ENCODE data around the gene NT5DC1. TPM values are rescaled to one million over a fixed set of nuclear protein-coding genes. Genes with fewer than 3 reads are reported as not detected.

Gene NT5DC1
- total RNA-seq, 1 experiment from 2014 or later: 37.9 TPM

- Histone ChIP-seq H3K4me1 (ENCODE audit: insufficient read depth, low read length, poor library complexity, severe bottlenecking) (peaks cover 3% of the 10 kb centered on the region), H3K4me3 (ENCODE audit: low read depth, low read length, poor library complexity, severe bottlenecking) (no peak overlapping the region), H3K36me3 (ENCODE audit: insufficient read depth, low read length, poor library complexity, severe bottlenecking) (no peaks in the 10 kb centered on the region), H3K9me3 (ENCODE audit: low read depth, low read length, poor library complexity, severe bottlenecking) (no peaks in the 10 kb centered on the region), H3K27ac (ENCODE audit: low read depth, low read length, poor library complexity, severe bottlenecking) (no peak overlapping the region), H3K27me3 (replicated peaks; ENCODE audit: insufficient read depth, low read depth, low read length, poor library complexity) (no peaks in the 10 kb centered on the region)
- no peak for TF ChIP-seq EZH2 (IDR thresholded peaks at IDR 0.05; ENCODE audit: borderline replicate concordance, low read depth, low read length, poor library complexity, severe bottlenecking)
- TF ChIP-seq, protein P1, sequence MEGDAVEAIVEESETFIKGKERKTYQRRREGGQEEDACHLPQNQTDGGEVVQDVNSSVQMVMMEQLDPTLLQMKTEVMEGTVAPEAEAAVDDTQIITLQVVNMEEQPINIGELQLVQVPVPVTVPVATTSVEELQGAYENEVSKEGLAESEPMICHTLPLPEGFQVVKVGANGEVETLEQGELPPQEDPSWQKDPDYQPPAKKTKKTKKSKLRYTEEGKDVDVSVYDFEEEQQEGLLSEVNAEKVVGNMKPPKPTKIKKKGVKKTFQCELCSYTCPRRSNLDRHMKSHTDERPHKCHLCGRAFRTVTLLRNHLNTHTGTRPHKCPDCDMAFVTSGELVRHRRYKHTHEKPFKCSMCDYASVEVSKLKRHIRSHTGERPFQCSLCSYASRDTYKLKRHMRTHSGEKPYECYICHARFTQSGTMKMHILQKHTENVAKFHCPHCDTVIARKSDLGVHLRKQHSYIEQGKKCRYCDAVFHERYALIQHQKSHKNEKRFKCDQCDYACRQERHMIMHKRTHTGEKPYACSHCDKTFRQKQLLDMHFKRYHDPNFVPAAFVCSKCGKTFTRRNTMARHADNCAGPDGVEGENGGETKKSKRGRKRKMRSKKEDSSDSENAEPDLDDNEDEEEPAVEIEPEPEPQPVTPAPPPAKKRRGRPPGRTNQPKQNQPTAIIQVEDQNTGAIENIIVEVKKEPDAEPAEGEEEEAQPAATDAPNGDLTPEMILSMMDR (conservative IDR thresholded peaks at IDR 0.05; ENCODE audit: low read depth, low read length): no peak
- ChIA-PET CTCF (no interaction called here), POLR2A (ENCODE audit: low non-redundant PET) (no interaction called here)
- intact Hi-C loops (cut with micrococcal nuclease; ENCODE audit: unreplicated experiment): no loop called here
- no peak for DNase-seq (ENCODE audit: low spot score)
- no TSS peak for BruUV-seq (replicated peaks)
These were observed 33.9 kb upstream of the NT5DC1 start for GRCh38 chr6:116066789-116067188.

- TF ChIP-seq, protein P1 (conservative IDR thresholded peaks at IDR 0.05; ENCODE audit: low read depth, low read length): no peak
- no peak for TF ChIP-seq EZH2 (IDR thresholded peaks at IDR 0.05; ENCODE audit: borderline replicate concordance, low read depth, low read length, poor library complexity, severe bottlenecking)
- no TSS peak for BruUV-seq (replicated peaks)
- H3K36me3 ChIP-seq (ENCODE audit: insufficient read depth, low read length, poor library complexity, severe bottlenecking): no peaks in the 10 kb centered on the region
- no peaks in the 10 kb centered on the region for H3K9me3 ChIP-seq (ENCODE audit: low read depth, low read length, poor library complexity, severe bottlenecking)
- intact Hi-C loops (cut with micrococcal nuclease; ENCODE audit: unreplicated experiment): no loop called here
- H3K27me3 ChIP-seq (replicated peaks; ENCODE audit: insufficient read depth, low read depth, low read length, poor library complexity): no peaks in the 10 kb centered on the region
- CTCF ChIA-PET: interaction anchor here (0.6 kb wide), 1 partner anchor 39 kb away, joined by 7 read pairs; no protein-coding TSS in a partner anchor
- H3K27ac ChIP-seq (ENCODE audit: low read depth, low read length, poor library complexity, severe bottlenecking): no peak overlapping the region
- H3K4me1 ChIP-seq (ENCODE audit: insufficient read depth, low read length, poor library complexity, severe bottlenecking): peaks cover 3% of the 10 kb centered on the region
- no peak overlapping the region for H3K4me3 ChIP-seq (ENCODE audit: low read depth, low read length, poor library complexity, severe bottlenecking)
- POLR2A ChIA-PET (ENCODE audit: low non-redundant PET): no interaction called here
- DNase-seq (ENCODE audit: low spot score): no peak
These were observed 30.6 kb upstream of the NT5DC1 start for GRCh38 chr6:116070101-116070500.

DNA sequence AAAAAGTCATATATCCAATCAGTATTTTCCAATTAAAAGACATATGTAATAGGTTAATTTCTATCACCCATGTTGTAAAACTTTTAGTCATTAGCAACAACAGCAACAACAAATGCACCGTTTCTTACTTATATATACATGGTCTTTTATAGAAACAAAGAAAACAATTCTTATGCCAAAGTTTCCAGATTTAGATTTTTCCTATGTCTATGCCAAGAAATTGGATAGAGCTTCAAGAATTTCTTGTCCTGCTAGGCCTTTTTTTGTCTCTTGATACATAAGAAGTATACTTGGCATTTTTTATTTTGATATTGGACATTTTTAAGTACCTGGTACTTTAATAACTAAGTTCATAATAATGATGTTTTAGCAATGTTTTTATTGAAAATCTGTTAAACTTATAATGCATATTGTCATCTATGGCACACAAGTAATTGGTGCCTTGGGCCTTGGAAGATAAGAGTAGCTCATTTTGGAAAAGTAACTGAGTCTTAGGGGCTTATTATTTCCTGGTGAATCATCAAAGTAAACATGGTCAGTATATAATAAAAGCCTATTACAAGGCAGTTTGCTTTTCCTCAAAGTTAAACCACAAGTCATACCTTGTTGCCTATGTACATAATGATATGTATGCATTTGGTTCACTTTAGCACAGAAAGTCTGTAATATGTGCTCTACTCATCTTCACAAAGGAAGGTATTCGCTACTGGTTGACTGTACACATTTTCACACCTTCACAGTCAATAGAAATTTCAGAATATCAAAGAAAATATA, 29.9 kb upstream of the NT5DC1 start:
- DNase-seq (ENCODE audit: low spot score): no peak
- Histone ChIP-seq H3K36me3 (ENCODE audit: insufficient read depth, low read length, poor library complexity, severe bottlenecking) (no peaks in the 10 kb centered on the region), H3K4me3 (ENCODE audit: low read depth, low read length, poor library complexity, severe bottlenecking) (no peak overlapping the region), H3K9me3 (ENCODE audit: low read depth, low read length, poor library complexity, severe bottlenecking) (no peaks in the 10 kb centered on the region), H3K4me1 (ENCODE audit: insufficient read depth, low read length, poor library complexity, severe bottlenecking) (peaks cover 3% of the 10 kb centered on the region), H3K27me3 (replicated peaks; ENCODE audit: insufficient read depth, low read depth, low read length, poor library complexity) (no peaks in the 10 kb centered on the region), H3K27ac (ENCODE audit: low read depth, low read length, poor library complexity, severe bottlenecking) (no peak overlapping the region)
- intact Hi-C loops (cut with micrococcal nuclease; ENCODE audit: unreplicated experiment): no loop called here
- ChIA-PET CTCF (interaction anchor here (0.6 kb wide), 1 partner anchor 39 kb away, joined by 7 read pairs; no protein-coding TSS in a partner anchor), POLR2A (ENCODE audit: low non-redundant PET) (no interaction called here)
- TF ChIP-seq, protein P1 (conservative IDR thresholded peaks at IDR 0.05; ENCODE audit: low read depth, low read length): no peak
- no peak for TF ChIP-seq EZH2 (IDR thresholded peaks at IDR 0.05; ENCODE audit: borderline replicate concordance, low read depth, low read length, poor library complexity, severe bottlenecking)
- no TSS peak for BruUV-seq (replicated peaks)
